Esophagus mucosa (tissue), 1 donor: Measurements from ENCODE around the gene DOC2A. TPM values are rescaled to one million over a fixed set of nuclear protein-coding genes. Genes with fewer than 3 reads are reported as not detected.

ENCODE experiments used
- ATAC-seq: fragments of 200-7000 bp; cut with Tn5 transposase; one replicate; pipeline ENCODE4 v1.9.1; 2020
- total RNA-seq: library from RNA; stranded (reverse); gene quantifications from one replicate; pipeline ENCODE4 v1.2.4, GENCODE V29; 2023
- donor health status: DM: yes; HTN: yes; CAD: no.

DOC2A gene
- total RNA-seq, 1 donor from 2014 or later: 0.20 TPM

GRCh38 chr16:30005341-30006094, 5.3 kb downstream of the DOC2A start:
- ATAC-seq: no peak

GRCh38 chr16:30004811-30005242, 6.0 kb downstream of the DOC2A start:
- ATAC-seq: no peak

- ATAC-seq: no peak
Measured at GRCh38 chr16:30004424-30004776, 6.4 kb downstream of the DOC2A start.

GRCh38 chr16:30003670-30004423, 7.0 kb downstream of the DOC2A start:
- ATAC-seq: no peak

GRCh38 chr16:30002614-30003346, 8.0 kb downstream of the DOC2A start:
- no peak for ATAC-seq

GRCh38 chr16:30000735-30001631, 9.8 kb downstream of the DOC2A start:
- no peak for ATAC-seq

GRCh38 chr16:29999605-30000004, 11.2 kb downstream of the DOC2A start:
- ATAC-seq: no peak

- ATAC-seq: no peak
Measured at GRCh38 chr16:29996766-29997250, 14.0 kb downstream of the DOC2A start.

- peak; percentile 97 for ATAC-seq
Measured at GRCh38 chr16:29995911-29996765, 14.7 kb downstream of the DOC2A start, which contains the start of gene INO80E. INO80E (plus strand) TSS chr16:29996241; CDS start chr16:29996311, 70 bp downstream.

GRCh38 chr16:29995324-29995910, 15.4 kb downstream of the DOC2A start, which contains the start of gene HIRIP3:
HIRIP3 (minus strand) TSS chr16:29995617; CDS start chr16:29995605, 12 bp downstream.
- peak; percentile 62 for ATAC-seq

- peak; percentile 71 for ATAC-seq
Measured at GRCh38 chr16:29994600-29995323, 16.1 kb downstream of the DOC2A start.

GRCh38 chr16:29993903-29994599, 16.8 kb downstream of the DOC2A start:
- no peak for ATAC-seq

GRCh38 chr16:29993191-29993902, 17.5 kb downstream of the DOC2A start:
- ATAC-seq: no peak

- no peak for ATAC-seq
Measured at GRCh38 chr16:29992344-29992967, 18.4 kb downstream of the DOC2A start.

GRCh38 chr16:29991571-29991904, 19.3 kb downstream of the DOC2A start:
- ATAC-seq: no peak

GRCh38 chr16:29990883-29991570, 19.8 kb downstream of the DOC2A start:
- ATAC-seq: no peak

GRCh38 chr16:29990034-29990433, 20.8 kb downstream of the DOC2A start:
- ATAC-seq: no peak
